KG1 (cell line): ENCODE data around the gene NEBL.

Experiments
- DNase-seq: peaks from one replicate; lab custom pipeline; 2025; lab: John Stamatoyannopoulos, UW

Gene NEBL

DNA sequence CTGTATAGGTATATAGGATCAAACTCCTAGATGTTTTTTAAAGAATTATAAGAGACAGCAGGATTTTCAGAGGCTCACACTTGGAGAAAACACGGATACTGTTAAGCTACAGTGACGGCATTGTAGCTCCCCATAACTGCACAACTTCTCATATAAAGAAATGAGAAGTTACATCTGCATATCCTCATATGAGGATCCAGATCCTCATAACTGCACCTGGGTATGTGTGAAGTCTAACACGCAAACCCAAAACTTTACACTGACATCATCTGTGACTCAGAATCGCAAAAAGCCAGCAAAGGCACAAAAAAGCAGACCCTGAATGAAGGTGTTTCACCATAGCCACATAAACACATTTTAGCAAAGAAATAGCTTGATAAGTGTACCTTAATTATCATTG, 34.1 kb downstream of the NEBL start:
- DNase-seq: no peak

DNA sequence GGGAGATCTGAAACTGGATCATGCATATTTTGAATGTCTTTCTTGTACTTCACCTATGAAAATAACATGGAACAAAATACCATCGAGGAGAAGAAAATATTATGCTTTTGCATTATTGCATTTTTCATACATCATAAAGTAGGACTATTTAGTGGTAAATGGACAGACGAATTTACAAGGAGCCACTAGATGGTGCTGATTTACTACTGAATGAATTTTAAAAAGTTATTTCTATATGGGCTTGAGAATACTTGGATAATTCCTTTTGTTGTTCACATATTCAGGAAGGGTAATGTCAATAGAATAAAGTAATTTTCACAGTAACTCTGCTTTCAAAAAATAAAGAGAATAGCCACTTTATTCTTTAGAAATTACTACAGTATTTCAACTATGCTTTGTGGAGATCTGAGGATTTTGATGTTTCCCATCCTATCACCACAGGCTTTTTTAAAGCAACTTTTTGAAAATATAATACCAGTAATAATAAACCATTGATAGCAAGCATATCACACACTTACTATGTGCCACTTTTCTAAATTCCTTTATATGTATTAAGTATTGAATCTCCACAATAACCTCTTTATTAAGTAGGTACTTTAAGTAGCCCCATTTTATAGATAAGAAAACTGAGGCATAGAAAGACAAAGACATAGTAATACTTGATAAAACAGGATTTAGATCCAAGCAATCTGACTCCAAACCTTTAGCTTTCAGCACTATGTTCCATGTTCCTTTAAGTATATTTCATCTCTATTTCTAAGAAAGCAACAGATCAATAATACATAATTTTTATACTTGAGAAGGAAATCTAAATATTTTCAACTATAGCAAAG, 38.6 kb downstream of the NEBL start:
- DNase-seq: no peak

DNA sequence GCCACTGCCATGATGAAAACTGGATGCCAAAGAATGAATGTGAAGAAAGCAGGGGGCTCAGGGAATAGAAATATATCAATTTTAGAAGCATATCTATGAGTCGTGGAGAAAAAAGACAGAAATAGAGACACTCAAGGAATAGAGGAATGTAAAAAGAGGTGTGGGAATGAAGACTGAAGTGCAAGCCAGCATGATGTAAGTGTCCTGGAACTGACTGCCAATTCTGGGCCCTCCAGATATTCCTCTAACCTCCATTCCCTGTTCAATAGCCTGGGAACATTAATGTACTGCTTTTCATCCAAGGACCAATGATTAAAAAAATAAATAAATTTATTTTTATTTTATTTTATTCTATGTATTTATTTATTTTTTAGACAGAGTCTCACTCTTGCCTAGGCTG, 40.6 kb downstream of the NEBL start:
- no peak for DNase-seq

DNA sequence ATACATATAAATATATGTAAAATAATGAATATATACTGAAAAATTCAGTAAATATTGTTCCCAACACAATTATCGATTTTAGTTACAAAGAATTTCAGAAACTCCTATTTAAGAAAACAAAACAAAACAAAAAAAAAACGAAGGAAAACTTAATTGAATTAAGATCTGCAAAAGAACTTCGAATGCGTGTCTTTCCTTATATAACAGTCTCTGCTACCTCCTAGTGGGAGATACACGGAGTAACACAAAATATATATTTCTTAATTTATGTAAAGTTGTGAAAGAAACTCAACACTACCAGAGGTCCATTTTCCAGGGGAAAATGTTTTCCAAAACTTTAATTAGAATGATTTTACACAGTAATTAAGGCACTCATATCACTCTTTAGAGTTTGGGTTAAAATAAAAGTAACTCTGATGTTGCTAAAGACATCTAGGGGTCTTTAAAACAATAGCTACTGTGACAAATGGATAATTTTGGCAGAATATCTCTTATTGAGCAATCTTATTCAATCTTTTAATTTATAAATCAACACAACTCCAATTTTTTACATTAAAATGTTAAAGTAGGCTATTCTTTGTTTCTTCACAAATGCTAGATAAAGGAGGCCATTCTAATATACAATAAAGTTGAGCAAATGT, 41.6 kb downstream of the NEBL start:
- no peak for DNase-seq

DNA sequence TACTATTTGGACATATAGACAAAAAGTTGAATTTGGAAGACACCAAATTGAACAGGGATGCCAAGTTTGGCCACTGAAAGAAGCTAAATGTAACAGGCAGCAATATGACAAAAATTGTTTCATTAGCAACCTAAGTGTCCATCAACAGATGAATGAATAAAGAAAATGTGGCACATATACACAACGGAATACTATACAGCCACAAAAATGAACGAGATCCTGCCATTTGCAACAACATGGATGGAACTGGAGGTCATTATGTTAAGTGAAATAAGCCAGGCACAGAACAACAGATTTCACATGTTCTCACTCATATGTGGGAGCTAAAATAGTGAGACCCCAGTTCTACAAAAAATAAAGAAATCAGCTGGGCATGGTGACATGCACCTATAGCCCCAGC, 43.8 kb downstream of the NEBL start:
- DNase-seq: no peak

DNA sequence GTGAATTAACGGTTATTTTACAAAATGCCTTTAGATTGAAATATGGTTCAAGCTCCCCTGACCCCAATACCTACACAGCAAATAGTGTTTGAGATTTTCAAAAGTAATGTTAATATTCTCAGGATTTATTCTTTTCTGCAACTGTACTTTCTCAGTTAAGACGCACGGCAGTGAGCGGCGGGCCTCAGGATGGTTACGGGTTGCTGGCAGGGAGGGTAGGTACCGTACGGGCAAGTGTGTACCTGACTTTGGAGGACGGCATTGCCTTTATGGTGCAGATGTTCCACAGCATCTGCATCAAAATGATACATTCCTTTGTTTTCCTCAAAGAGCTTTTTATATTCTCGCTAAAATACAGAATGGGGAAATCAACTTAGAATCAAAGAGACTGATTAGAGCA, 44.8 kb downstream of the NEBL start:
- DNase-seq: no peak

DNA sequence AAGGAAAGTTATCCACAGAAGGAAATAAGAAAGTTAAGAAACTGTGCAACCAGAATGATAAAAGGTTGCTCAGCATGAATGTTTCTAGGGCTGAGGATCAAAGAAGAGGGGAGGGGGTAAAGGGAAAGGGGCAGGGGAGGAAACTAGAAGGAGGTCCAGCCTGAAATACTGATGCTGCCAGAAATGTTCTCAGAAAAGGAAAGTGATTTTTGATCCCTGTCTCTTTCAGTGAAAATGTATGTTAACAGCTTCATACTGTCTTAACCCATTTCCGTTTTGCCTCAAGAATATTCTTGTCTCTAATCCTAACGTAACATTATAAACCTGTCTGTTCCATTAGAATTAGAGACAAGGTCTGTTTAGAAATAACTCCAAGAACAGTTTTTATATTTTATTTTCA, 49.6 kb downstream of the NEBL start:
- DNase-seq: no peak

DNA sequence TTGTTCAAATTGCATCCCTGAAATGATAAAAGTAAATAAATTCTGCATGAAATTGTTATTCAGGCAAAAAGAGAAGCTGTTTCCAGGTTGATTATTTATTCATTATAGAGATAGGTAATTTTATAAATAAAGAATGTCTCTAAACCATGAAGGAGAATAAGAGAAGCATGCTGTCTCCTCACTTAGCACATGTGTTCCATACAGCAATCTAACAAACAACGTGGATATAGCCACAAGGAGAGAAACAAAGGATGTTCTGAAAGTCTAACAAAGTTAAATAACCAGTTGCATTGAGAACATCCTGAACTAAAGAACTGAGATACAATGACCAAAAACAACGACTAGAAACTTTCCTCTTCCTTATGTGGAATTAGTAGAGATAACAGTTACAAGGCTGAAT, 50.8 kb downstream of the NEBL start:
- no peak for DNase-seq

DNA sequence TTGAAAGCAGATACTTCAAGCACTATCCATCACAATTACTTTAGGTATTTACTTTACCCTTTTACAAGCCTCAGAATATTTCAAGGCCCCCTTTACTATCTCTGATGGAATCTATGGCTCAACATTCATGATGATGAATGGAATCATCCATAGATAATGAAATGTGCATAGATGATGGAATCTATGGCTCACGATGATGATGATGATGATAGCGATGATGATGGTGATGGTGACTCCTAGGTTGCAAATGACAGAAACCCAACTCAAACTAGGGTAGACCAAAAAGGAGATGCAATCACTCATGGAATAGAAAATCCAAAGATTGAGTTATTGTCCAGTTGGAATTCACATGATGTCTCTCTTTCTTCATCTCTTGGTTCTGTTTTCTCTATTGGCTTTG, 55.7 kb downstream of the NEBL start:
- DNase-seq: no peak

DNA sequence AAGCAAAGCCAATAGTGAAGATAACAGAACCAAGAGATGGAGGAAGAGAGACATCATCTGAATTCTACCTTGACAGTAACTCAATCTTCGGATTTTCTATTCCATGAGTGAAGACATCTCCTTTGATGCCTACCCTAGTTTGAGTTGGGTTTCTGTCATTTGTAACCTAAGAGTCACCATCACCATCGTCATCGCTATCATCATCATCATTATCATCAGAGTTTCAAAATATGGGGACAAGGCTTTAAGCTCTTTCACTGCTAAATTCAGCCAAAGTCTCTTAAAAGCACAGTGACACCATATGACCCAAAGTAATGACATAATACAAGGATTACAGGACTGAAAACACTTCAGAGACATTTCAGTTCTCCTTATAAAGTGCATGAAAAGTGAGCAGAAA, 57.2 kb downstream of the NEBL start:
- DNase-seq: no peak

DNA sequence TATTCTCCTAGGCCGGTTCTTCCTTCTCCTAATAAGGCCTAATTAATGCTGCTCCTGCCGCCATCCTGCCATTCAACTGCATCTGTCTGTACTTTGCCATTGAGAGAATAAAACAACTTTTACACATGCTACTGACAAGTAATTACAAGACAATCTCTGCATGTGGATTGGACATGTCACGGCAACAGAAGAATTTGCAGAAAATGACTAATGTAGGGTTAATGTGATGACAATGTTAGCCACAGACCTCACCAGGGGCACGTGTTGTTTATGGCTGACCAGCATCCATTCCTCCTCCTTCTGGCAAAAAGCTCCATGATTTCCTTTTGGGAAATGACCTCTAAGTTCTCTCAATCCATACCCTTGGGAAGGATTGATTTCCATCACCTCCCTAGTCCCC, 58.0 kb downstream of the NEBL start:
- no peak for DNase-seq

DNA sequence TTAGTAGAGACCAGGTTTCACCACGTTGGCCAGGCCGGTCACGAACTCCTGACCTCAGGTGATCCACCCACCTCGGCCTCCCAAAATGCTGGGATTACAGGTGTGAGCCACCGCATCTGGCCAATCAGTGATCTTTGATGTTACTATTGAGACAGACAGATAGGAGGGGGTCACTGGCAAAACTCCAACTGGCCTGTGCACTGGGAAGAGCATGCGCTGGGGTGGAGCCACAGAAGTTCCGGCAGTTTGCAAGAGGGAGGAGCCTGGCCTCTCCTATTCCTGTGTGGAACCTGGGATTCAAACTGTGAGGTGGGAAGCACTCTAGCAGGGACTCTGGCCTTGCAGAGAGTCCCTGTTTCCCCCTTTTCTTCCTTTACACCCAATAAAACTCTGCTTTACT, 60.7 kb downstream of the NEBL start:
- DNase-seq: no peak

DNA sequence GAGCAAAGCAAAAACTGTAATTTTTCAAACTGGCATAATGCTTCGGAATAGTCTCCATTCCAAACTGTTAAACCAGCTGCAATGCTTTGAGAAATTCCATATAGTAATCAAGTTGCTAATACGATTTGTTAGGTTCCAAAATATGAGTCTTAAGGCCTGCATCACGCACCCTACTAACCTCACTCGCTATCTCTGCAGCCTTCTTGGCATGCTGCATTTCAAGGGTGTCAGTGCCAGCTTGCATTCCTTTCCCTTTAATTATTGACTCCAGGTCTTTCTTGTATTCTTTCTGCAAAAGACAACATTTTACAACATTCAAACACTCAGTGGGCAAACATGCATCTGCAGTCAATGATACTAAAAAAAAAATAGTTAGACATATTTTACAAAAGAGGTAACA, 61.8 kb downstream of the NEBL start:
- DNase-seq: no peak

DNA sequence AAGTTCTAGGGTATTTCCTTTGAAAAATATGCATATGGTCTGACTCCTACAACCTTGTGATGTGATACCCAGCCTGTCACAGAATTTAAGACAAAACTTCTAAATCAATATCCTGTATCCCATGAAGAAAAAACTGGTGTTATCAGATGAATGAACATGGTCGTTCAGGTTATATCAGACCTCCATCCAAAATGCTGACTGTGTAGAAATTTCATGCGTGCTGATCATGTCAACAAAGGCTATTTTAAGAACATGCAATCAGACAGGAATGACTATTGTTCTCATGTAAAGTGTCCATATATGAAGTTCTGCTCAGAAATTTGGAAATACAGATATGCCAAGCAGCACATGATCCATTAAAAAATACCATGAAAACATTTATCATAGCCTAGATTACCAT, 62.3 kb downstream of the NEBL start:
- no peak for DNase-seq

DNA sequence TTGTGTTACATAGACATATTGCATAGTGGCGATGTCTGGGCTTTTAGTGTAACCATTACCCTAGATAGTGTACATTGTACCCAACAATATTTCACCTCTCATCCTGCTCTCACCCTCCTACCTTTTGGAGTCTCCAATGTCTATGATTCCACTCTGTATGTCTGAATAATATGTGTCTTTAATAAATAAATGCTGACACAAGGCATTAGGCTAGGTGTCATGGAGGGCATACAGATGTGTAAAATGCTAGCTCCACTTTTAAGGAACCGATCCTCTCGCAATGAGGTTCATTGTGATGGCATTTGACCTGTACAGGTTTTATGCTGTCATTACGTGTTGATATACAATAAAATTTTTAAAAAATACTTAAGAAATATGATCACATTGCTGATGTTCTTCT, 74.3 kb downstream of the NEBL start:
- DNase-seq: no peak

DNA sequence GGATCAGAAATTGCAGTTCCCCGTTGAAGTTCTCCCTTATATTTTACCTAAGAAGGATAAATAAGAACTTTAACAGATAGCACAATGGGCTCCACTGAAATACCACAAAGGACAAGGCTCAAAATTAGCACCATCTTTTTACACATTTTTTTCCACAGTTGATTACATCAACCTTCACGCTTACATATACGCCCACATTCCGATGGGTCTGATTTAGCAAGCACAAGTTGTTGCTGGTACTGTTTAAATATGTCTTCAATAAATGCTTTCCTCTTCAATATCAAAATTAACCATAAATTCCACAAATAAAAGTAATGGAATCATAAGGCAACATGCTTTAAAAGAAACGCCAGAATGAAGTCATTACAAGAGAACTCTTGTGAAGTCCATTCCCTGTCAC, 79.5 kb downstream of the NEBL start:
- no peak for DNase-seq

DNA sequence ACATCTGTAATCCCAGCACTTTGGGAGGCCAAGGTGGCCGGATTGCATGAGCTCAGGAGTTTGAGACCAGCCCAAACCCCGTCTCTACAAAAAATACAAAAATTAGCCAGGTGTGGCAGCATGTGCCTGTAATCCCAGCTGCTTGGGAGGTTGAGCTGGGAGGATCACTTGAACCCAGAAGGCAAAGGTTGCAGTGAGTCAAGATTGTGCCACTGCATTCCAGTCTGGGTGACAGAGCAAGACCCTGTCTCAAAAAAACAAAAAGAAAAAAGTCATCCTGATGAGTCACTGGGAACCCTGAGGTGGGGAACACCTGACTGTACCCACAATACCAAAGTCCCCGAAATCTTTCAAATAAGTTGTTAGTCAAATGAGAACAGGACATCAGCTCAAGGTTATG, 80.0 kb downstream of the NEBL start:
- no peak for DNase-seq

DNA sequence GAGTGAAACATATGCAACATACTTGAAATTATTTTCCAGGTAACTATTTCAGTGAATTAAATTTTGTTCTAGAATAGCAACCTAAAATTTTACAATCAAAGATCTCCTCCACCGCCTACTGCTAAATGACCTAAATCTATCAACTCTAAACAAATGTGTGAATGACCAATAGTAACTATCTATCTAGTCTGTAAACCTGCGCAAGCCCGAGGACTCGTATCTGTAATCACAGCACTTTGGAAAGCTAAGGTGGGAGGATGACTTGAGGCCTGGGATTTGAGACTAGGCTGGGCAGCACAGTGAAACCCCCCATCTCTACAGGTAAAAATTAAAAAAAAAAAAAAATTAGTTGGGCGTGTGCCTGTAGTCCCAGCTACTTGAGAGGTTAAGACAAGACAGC, 83.0 kb downstream of the NEBL start:
- DNase-seq: no peak

DNA sequence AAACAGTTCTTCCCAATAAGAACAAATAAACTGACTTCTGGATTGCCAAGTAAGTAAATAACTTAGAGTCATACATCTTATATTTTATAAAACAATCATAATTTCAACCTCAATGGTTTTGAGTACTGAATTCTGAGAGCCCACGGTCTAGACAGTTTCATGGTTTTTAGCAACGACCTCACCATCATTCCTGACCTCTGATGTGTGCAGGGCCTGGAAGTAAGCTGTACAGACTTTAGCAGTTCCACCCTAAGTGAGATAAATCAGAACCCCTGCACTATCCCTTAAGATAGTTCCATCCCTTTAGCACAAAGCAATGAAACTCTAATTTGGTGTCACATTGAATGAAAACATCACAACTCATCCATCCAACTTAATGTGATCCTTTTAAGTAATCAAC, 86.0 kb downstream of the NEBL start:
- DNase-seq: no peak

DNA sequence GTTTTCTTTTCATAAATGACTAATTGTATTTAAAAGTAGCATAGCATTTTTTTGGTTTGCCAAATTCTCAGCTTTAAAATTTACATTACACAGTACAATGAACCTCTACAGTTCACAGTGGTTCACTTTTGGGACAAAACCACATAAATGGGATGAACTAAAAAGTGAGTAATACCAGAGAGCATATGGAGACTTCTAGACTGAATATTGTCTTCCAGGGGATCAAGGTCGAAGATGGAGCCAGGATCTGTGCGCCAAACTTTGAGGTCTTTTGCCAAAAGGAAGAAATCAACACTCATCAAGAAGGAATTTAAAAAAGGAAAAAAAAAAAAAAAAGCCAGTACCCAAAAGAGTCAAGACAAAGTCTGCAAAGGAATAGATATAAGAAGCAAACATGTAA, 87.5 kb downstream of the NEBL start:
- no peak for DNase-seq

DNA sequence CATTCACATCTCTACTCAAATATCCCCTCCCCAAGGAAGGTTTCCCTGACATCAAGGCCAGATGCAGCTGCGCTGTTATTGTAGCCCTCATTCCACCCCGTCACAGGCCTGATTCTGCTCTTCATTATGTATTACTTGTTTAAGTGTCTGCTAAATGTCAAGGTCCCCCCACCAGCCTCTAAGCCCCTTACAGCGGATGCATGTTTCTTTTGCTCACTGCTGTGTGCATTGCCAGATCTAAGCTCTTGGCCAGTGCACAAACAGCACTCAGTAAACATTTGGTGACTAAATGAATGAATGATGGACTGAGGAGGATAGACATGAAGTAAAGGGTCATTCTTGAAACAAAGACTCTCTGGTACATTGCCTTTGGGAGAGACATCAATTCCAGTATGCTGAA, 90.6 kb downstream of the NEBL start:
- no peak for DNase-seq

DNA sequence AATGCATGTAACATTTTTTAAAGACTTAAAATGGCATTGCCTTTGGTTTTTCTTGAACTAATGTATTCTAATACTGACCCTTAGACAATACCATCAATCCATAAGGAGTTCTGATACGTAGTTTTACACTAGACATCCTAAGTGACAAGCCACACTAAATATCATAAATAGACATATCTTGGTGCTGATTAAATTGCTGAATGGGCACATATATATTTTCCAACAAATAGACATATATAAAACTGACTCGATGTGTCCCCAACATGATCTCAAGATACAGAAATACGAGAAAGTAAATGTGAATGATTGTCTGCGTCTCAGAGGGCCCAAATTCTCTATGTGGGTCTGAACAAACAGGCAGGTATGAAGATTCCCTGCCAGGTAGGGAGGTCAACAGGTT, 99.8 kb downstream of the NEBL start:
- no peak for DNase-seq

DNA sequence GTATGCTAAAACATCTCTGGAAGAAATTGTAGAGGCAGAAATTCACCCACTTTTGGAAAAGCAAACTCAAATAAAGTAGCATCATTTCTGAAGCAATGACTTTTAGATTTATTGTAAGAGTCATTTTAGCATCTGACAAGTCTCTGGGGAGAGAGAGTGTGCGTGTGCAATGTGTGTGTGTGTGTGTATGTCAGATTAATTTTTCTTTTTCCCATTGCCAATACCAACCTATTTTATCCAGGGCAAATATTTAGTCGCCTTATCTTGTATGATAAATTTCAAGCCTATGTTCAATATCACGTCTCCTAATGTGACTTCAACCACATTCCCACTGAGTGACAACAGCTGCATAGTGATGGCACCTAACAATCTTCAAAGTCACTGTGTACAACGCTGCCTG, 101.7 kb downstream of the NEBL start:
- no peak for DNase-seq

DNA sequence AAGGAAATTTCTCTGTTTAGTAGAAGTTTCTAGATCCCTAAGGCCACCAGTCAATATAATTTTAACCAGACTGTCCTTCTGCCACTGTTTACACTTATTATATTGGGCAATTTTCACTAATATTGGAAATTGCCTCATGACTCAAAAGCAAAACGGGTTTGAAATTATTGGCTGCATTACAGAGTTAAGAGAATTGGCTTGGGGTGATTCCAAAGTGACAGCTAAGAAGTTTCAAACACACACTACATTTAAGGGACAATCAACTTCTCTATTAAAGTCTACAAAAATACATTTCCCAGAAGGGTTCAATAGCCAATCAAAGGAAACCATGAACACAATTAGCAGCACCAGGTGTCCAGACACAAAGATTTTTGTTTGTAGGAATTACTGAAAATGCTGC, 111.9 kb downstream of the NEBL start:
- no peak for DNase-seq
